Activated B cell treated with CpG ODN at 0.5 μM for 24 hours (primary cell): ENCODE results near the gene CD276. TPM values are rescaled to one million over a fixed set of nuclear protein-coding genes. Genes with fewer than 3 reads are reported as not detected.

Experiments used
- ATAC-seq: fragments of 200-7000 bp; cut with Tn5 transposase; one replicate; pipeline ENCODE4 v1.10.0; 2021; ENCODE audit warnings: low read depth, mild to moderate bottlenecking, moderate library complexity
- CTCF ChIA-PET: fragments of 350-600 bp; sonication (Branson Sonifier 250); formaldehyde crosslinking; loops from one replicate; lab custom pipeline; 2021; ENCODE audit warnings: antibody characterized with exemption; lab: Charles Lee
- POLR2A ChIA-PET: fragments of 350-600 bp; sonication (Branson Sonifier 250); formaldehyde crosslinking; loops from one replicate; lab custom pipeline; 2021; ENCODE audit warnings: antibody characterized with exemption; lab: Charles Lee
- DNase-seq: peaks from one replicate; pipeline ENCODE4 v3.0.0; 2022
- H3K27ac Mint-ChIP-seq: one replicate; pipeline ENCODE4 v1.8.0; 2020; ENCODE audit warnings: mixed read lengths
- H3K27me3 Mint-ChIP-seq: one replicate; pipeline ENCODE4 v1.8.0; 2021; ENCODE audit warnings: mixed read lengths
- H3K36me3 Mint-ChIP-seq: one replicate; pipeline ENCODE4 v1.8.0; 2021; ENCODE audit warnings: low read depth, mixed read lengths
- H3K4me1 Mint-ChIP-seq: one replicate; pipeline ENCODE4 v1.8.0; 2021; ENCODE audit warnings: mixed read lengths
- H3K4me3 Mint-ChIP-seq: one replicate; pipeline ENCODE4 v1.8.0; 2020; ENCODE audit warnings: mild to moderate bottlenecking, mixed read lengths
- H3K9me3 Mint-ChIP-seq: one replicate; pipeline ENCODE4 v1.8.0; 2020; ENCODE audit warnings: mixed read lengths
- CTCF ChIP-seq: fragments of 200-600 bp; IDR thresholded peaks from one replicate; pipeline ENCODE4 v1.8.0; 2022; ENCODE audit warnings: antibody characterized with exemption, mild to moderate bottlenecking
- intact Hi-C: fragments of 100-400 bp; cut with micrococcal nuclease; formaldehyde crosslinking; loops from one replicate; pipeline ENCODE4 v1.15.1; 2024
- total RNA-seq: library from RNA; stranded (reverse); gene quantifications from 2 replicates; pipeline ENCODE4 v1.2.3, GENCODE V29; 2022

CD276 gene
- total RNA-seq, 1 donor from 2014 or later, result 0.38 TPM

GRCh38 chr15:73704869-73705645 is 20.9 kb downstream of the CD276 start:
- ATAC-seq (peak; percentile 65), DNase-seq (peak; percentile 37)
- H3K27me3 Mint-ChIP-seq, result peaks cover 4% of the 10 kb centered on the region
- H3K36me3 Mint-ChIP-seq, result no peaks in the 10 kb centered on the region
- no peak for TF ChIP-seq CTCF
- H3K4me3 Mint-ChIP-seq, result no peak overlapping the region
- no peaks in the 10 kb centered on the region for H3K9me3 Mint-ChIP-seq
- H3K27ac Mint-ChIP-seq, result no peak overlapping the region
- ChIA-PET CTCF (interaction anchor here (0.6 to 4.2 kb wide), 13 partner anchors 12 to 464 kb away, joined by 3 to 22 read pairs (median 3); no protein-coding TSS in a partner anchor), POLR2A (no interaction called here)
- intact Hi-C loops, result no loop called here
- peaks cover 2% of the 10 kb centered on the region for H3K4me1 Mint-ChIP-seq

DNA sequence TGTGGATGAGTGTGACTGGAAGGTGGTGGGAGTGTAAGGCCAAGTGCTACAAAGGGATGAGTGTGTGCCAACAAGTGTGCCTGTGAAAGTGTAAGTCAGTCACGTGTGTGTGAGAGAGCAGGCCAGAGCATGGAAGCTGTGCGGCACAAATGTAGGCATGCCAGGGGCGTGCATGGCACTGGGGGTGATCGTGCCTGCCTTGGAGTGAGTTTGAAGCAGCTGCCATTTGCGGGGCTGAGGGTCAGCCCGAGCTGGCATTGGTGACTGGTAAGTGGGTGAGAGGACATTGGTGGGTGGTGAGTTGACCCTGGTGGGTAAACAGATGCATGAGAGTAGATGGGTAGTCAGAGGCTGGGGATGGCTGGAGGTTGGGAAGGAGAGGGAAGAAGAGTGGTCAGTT is 24.5 kb downstream of the CD276 start:
- Mint-ChIP-seq H3K9me3 (no peaks in the 10 kb centered on the region), H3K27ac (no peak overlapping the region), H3K4me1 (no peaks in the 10 kb centered on the region), H3K27me3 (no peaks in the 10 kb centered on the region), H3K36me3 (no peaks in the 10 kb centered on the region), H3K4me3 (no peak overlapping the region)
- ChIA-PET CTCF (no interaction called here), POLR2A (no interaction called here)
- intact Hi-C loops, result no loop called here
- DNase-seq (no peak), ATAC-seq (no peak)
- no peak for TF ChIP-seq CTCF

DNA sequence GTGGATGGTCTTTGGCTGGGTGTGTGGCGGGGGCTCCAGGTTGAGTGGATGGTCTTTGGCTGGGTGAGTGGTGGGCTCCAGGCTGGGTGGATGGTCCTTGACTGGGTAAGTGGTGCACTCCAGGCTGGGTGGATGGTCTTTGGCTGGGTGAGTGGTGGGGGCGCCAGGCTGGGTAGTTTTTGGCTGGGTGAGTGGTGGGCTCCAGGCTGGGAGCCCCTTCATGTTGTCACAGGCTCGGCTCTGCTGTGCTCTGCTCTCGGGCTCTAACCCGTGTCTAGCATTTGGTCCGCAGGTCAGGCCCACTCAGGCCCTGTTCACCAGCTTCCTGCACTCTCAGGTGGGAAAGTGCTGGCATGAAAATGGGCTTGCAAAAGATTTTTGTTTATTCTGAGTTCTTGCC is 25.1 kb downstream of the CD276 start:
- intact Hi-C loops, result no loop called here
- TF ChIP-seq CTCF, result no peak
- POLR2A ChIA-PET, result no interaction called here

DNA sequence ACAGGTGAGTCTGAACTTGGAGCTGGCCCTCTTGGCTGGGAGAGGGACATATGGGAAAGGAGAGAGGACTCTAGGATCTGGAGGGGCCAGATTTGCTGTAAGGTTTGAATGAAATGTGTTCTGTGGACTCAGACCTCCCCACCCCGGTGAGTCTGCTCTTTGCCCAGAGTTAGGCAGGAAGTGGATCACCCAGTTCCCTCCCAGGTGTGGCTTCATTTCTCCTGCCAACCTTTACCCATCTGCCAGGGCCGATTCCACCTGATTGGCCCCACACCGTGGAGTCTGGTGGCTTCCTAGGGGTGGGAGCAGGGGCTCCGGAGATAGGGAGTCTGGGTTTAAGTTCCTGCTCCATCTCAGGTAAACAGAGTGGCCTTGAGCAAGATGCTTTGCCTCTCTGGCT is 25.5 kb downstream of the CD276 start:
- no peak for DNase-seq
- no peaks in the 10 kb centered on the region for H3K27me3 Mint-ChIP-seq
- TF ChIP-seq CTCF, result no peak
- intact Hi-C loops, result no loop called here
- CTCF ChIA-PET, result no interaction called here
- POLR2A ChIA-PET, result no interaction called here
- no peaks in the 10 kb centered on the region for H3K36me3 Mint-ChIP-seq
- H3K4me3 Mint-ChIP-seq, result no peak overlapping the region
- ATAC-seq, result no peak
- H3K27ac Mint-ChIP-seq, result no peak overlapping the region
- H3K9me3 Mint-ChIP-seq, result no peaks in the 10 kb centered on the region
- H3K4me1 Mint-ChIP-seq, result no peaks in the 10 kb centered on the region

More for the DNA sequence above, 25.1 kb downstream of the CD276 start:
- no peak overlapping the region for H3K27ac Mint-ChIP-seq
- DNase-seq (no peak), ATAC-seq (no peak)
- H3K4me1 Mint-ChIP-seq, result no peaks in the 10 kb centered on the region
- H3K4me3 Mint-ChIP-seq, result no peak overlapping the region
- CTCF ChIA-PET, result no interaction called here
- no peaks in the 10 kb centered on the region for H3K9me3 Mint-ChIP-seq
- no peaks in the 10 kb centered on the region for H3K36me3 Mint-ChIP-seq
- H3K27me3 Mint-ChIP-seq, result no peaks in the 10 kb centered on the region

- Mint-ChIP-seq H3K27ac (no peak overlapping the region), H3K4me1 (no peaks in the 10 kb centered on the region), H3K36me3 (no peaks in the 10 kb centered on the region), H3K4me3 (no peak overlapping the region), H3K27me3 (no peaks in the 10 kb centered on the region), H3K9me3 (no peaks in the 10 kb centered on the region)
- CTCF ChIA-PET, result no interaction called here
- intact Hi-C loops, result no loop called here
- DNase-seq (no peak), ATAC-seq (no peak)
- no peak for TF ChIP-seq CTCF
- POLR2A ChIA-PET, result no interaction called here
Measured at GRCh38 chr15:73710321-73710720, 26.1 kb downstream of the CD276 start.
